Natural killer cell treated with Interleukin-12 subunit alpha and Interleukin-12 subunit beta and Interleukin-15 and Interleukin-18, amount 100 ng/mL, for 72 hours (primary cell): Measurements from ENCODE around the gene RTRAF. TPM values are rescaled to one million over a fixed set of nuclear protein-coding genes. Genes with fewer than 3 reads are reported as not detected.
A peak's percentile ranks its signal among the peaks of the same experiment; 100 is the strongest.

Experiments
- ATAC-seq, 2 donors: fragments of 150-1000 bp; cut with Tn5 transposase in 1 of 2; sonication (Bioruptor Pico), chemical (Tn5 transposase) in 1 of 2; 2 replicates each; pipeline ENCODE4 v1.10.0; 2021
- DNase-seq: peaks from one replicate; pipeline ENCODE4 v3.0.0; 2022; ENCODE audit warnings: low spot score
- H3K27ac Mint-ChIP-seq, 2 donors: 1 replicate in 1 of 2; 2 replicates in 1 of 2; pipeline ENCODE4 v1.8.0; 2022; ENCODE audit warnings: mixed read lengths in 2 of 2, mild to moderate bottlenecking in 1 of 2, moderate library complexity in 1 of 2
- H3K27me3 Mint-ChIP-seq, 2 donors: 1 replicate in 1 of 2; 2 replicates in 1 of 2; pipeline ENCODE4 v1.8.0; 2022; ENCODE audit warnings: mixed read lengths in 2 of 2
- H3K36me3 Mint-ChIP-seq: one replicate; pipeline ENCODE4 v1.8.0; 2022; ENCODE audit warnings: mixed read lengths
- H3K4me1 Mint-ChIP-seq, 2 donors: 1 replicate in 1 of 2; 2 replicates in 1 of 2; pipeline ENCODE4 v1.8.0; 2022; ENCODE audit warnings: low read depth in 2 of 2, mixed read lengths in 2 of 2, mild to moderate bottlenecking in 1 of 2
- H3K4me3 Mint-ChIP-seq: one replicate; pipeline ENCODE4 v1.8.0; 2022; ENCODE audit warnings: mixed read lengths
- H3K9me3 Mint-ChIP-seq: 2 replicates; pipeline ENCODE4 v1.8.0; 2022; ENCODE audit warnings: mixed read lengths
- total RNA-seq, 2 donors: library from RNA; stranded (reverse); gene quantifications; one replicate each; pipeline ENCODE4 v1.2.3, GENCODE V29; 2022

The RTRAF gene
- total RNA-seq, 2 donors from 2014 or later: 146 to 160 TPM

GRCh38 chr14:52039124-52039815 is 49.9 kb downstream of the RTRAF start:
- Mint-ChIP-seq H3K36me3 (peaks cover 12% of the 10 kb centered on the region), H3K27ac (no peak overlapping the region), H3K9me3 (peaks cover 3% of the 10 kb centered on the region), H3K4me3 (no peak overlapping the region), H3K4me1 (peaks cover 10 to 30% of the 10 kb centered on the region in 2 donors), H3K27me3 (peaks cover 0 to 12% of the 10 kb centered on the region in 2 donors)
- DNase-seq (no peak), ATAC-seq (no peak)

- peaks cover 3% of the 10 kb centered on the region for H3K9me3 Mint-ChIP-seq
- peaks cover 10 to 24% of the 10 kb centered on the region in 2 donors for H3K4me1 Mint-ChIP-seq
- H3K4me3 Mint-ChIP-seq: no peak overlapping the region
- ATAC-seq (no peak), DNase-seq (no peak)
- H3K27ac Mint-ChIP-seq: no peak overlapping the region
- H3K27me3 Mint-ChIP-seq: peaks cover 0 to 12% of the 10 kb centered on the region in 2 donors
- H3K36me3 Mint-ChIP-seq: peaks cover 12% of the 10 kb centered on the region
Measured at GRCh38 chr14:52040598-52040997, 51.3 kb downstream of the RTRAF start.

DNA sequence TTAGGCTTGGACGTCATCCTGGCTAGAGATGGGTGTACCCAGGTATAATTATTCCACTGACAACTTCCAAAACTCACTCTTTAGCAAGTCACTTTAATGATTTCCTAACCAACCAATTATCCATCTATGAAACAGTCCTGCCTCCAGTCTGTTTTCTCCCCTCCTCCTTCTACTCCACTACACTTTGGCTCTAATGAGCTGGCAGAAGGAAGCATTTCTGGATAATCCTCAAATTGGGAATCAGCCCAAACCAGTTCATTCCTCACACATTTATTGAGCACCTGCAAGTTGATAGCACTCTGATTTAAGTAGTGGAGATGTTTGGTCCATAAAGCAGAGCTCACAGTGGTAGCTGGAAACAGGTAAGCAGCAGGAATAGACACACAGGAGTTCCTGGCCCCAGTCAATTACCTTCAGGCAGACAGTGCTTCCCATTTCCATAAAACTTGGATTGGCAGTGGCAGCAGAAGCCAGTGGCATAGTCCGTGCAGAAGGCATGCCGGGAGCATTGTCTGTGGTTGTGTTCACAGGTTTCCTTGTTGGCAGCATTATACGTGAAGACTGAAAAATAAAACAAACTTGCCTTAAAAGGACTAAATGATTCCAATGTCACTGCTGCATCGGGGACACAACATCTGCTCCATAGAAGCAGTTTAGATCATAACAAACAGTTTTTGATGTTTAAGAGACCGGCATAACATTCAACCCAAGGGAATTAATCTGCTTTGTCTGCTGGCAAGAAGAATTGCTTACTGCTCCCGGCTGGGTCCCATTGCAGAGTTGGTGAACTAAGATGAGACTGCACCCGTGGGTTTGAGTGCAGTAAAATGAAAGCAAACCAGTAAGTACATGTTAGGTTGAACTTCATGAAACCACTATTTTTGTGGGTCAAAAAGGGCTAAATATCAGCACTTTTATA is 53.3 kb downstream of the RTRAF start:
- H3K9me3 Mint-ChIP-seq: no peaks in the 10 kb centered on the region
- ATAC-seq (no peak), DNase-seq (no peak)
- no peak overlapping the region for H3K27ac Mint-ChIP-seq
- no peaks in the 10 kb centered on the region for H3K36me3 Mint-ChIP-seq
- no peak overlapping the region for H3K4me3 Mint-ChIP-seq
- peaks cover 0 to 10% of the 10 kb centered on the region in 2 donors for H3K27me3 Mint-ChIP-seq
- peaks cover 0 to 15% of the 10 kb centered on the region in 2 donors for H3K4me1 Mint-ChIP-seq

- Mint-ChIP-seq H3K36me3 (no peaks in the 10 kb centered on the region), H3K4me3 (no peak overlapping the region), H3K4me1 (peaks cover 0 to 10% of the 10 kb centered on the region in 2 donors), H3K27me3 (peaks cover 0 to 5% of the 10 kb centered on the region in 2 donors), H3K27ac (peak overlapping the region in 1 of 2 donors; percentile 75), H3K9me3 (no peaks in the 10 kb centered on the region)
- no peak for DNase-seq
- ATAC-seq: peak; percentile 52 to 70
Measured at GRCh38 chr14:52043690-52044089, 54.3 kb downstream of the RTRAF start.

DNA sequence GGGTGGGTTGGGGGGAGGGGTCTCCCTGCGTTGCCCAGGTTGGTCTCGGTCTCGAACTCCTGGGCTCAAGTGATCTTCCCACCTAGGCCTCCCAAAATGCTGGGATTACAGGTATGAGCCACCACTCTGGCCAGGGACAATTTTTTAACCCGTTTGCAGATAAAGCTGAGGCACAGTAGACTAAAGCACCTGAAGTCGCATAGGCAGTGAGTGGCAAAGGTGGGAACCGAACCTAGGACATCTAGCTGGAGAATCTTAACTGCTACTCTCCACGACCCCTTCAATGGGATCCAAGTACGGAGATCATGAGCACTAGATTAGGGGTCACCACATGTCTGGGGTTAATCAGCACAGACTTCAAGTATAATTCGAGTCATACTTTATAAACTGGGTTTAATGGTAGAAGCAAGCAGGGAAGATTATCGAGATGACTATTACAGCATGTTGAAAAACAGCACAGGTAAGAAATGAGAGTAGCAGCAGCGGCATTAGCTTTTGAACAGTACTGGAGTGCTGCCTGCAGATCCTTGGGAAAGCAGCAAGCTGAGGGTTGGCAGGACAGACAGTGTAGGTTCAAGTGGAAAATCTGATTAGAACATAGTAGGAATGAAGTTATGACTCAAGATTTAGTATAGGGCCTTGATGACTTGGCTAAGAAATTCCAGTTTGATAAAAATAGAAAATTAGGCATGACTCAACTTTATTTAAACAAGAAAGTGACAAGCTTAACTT is 55.6 kb downstream of the RTRAF start:
- Mint-ChIP-seq H3K4me3 (no peak overlapping the region), H3K4me1 (peaks cover 0 to 10% of the 10 kb centered on the region in 2 donors)
- ATAC-seq: no peak

DNA sequence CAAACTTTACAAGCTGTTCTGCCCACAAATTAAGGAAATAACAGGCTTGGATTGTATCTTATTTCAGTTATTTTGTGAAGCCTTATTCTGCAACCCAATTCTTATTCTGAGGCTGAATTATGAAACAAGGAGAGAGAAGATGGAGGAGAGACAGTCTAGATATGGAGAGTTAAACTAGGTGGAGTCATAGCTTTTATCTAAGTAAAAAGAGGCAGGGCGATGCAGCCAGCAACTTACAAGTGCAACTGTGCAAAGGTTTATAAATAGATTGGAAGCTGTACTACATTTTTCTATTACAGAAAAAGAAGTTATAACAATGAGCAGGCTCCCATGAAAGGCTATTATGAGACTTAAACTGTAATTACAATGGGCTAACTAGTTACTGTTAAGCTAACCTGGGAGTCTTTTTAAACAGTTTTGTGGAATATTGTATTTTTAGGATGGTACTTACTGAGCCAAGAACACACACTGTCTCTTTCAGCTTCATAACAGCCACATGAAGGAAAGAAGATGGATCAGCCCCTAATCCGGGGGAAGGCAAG is 57.1 kb downstream of the RTRAF start:
- peaks cover 0 to 10% of the 10 kb centered on the region in 2 donors for H3K4me1 Mint-ChIP-seq
- no peaks in the 10 kb centered on the region for H3K9me3 Mint-ChIP-seq
- DNase-seq (no peak), ATAC-seq (no peak)
- peaks cover 0 to 3% of the 10 kb centered on the region in 2 donors for H3K27me3 Mint-ChIP-seq
- no peak overlapping the region for H3K4me3 Mint-ChIP-seq
- no peaks in the 10 kb centered on the region for H3K36me3 Mint-ChIP-seq
- no peak overlapping the region for H3K27ac Mint-ChIP-seq

More for the DNA sequence above, 55.6 kb downstream of the RTRAF start:
- DNase-seq: no peak
- H3K9me3 Mint-ChIP-seq: no peaks in the 10 kb centered on the region
- H3K27ac Mint-ChIP-seq: no peak overlapping the region
- peaks cover 0 to 3% of the 10 kb centered on the region in 2 donors for H3K27me3 Mint-ChIP-seq
- no peaks in the 10 kb centered on the region for H3K36me3 Mint-ChIP-seq

GRCh38 chr14:52048116-52048515 is 58.8 kb downstream of the RTRAF start:
- DNase-seq: no peak
- peaks cover 0 to 8% of the 10 kb centered on the region in 2 donors for H3K4me1 Mint-ChIP-seq
- ATAC-seq: no peak
- H3K36me3 Mint-ChIP-seq: no peaks in the 10 kb centered on the region
- peaks cover 0 to 3% of the 10 kb centered on the region in 2 donors for H3K27me3 Mint-ChIP-seq
- no peaks in the 10 kb centered on the region for H3K9me3 Mint-ChIP-seq
- H3K27ac Mint-ChIP-seq: no peak overlapping the region
- H3K4me3 Mint-ChIP-seq: no peak overlapping the region

- no peak for ATAC-seq
- DNase-seq: no peak
- Mint-ChIP-seq H3K27me3 (peaks cover 0 to 2% of the 10 kb centered on the region in 2 donors), H3K9me3 (no peaks in the 10 kb centered on the region), H3K36me3 (no peaks in the 10 kb centered on the region), H3K4me3 (no peak overlapping the region), H3K27ac (no peak overlapping the region), H3K4me1 (peaks cover 0 to 2% of the 10 kb centered on the region in 2 donors)
Measured at GRCh38 chr14:52048641-52049204, 59.4 kb downstream of the RTRAF start.

- ATAC-seq (no peak), DNase-seq (no peak)
- Mint-ChIP-seq H3K27ac (no peak overlapping the region), H3K27me3 (no peaks in the 10 kb centered on the region), H3K9me3 (no peaks in the 10 kb centered on the region), H3K36me3 (no peaks in the 10 kb centered on the region), H3K4me3 (no peak overlapping the region), H3K4me1 (no peaks in the 10 kb centered on the region)
Measured at GRCh38 chr14:52049271-52049670, 59.9 kb downstream of the RTRAF start.

- Mint-ChIP-seq H3K9me3 (no peaks in the 10 kb centered on the region), H3K27ac (no peak overlapping the region), H3K27me3 (peaks cover 3% of the 10 kb centered on the region in 2 donors), H3K36me3 (no peaks in the 10 kb centered on the region), H3K4me3 (no peak overlapping the region), H3K4me1 (no peaks in the 10 kb centered on the region)
- ATAC-seq: no peak
- no peak for DNase-seq
Measured at GRCh38 chr14:52049721-52050588, 60.6 kb downstream of the RTRAF start.

DNA sequence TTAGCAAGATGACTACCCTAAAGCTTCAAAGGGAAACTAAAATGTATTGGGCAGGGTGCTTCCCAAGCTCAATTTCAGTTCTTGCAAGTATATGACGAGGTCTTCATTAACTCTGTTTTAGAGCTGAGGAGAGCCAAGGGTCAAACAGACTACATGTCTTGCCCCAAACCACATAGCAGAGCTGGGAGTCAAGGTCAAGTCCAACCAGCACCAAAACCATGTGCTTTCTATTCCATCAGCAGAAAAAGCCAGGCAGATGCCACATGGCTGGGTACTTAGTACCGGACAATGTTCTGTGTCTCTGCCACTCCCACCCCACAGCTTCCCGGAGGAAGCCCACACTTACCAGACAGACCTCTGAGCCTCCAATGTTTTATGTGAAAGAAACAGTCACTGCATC is 61.9 kb downstream of the RTRAF start:
- Mint-ChIP-seq H3K27me3 (peaks cover 4 to 6% of the 10 kb centered on the region in 2 donors), H3K27ac (no peak overlapping the region), H3K4me1 (no peaks in the 10 kb centered on the region), H3K9me3 (no peaks in the 10 kb centered on the region), H3K36me3 (no peaks in the 10 kb centered on the region), H3K4me3 (no peak overlapping the region)
- ATAC-seq: no peak
- no peak for DNase-seq

DNA sequence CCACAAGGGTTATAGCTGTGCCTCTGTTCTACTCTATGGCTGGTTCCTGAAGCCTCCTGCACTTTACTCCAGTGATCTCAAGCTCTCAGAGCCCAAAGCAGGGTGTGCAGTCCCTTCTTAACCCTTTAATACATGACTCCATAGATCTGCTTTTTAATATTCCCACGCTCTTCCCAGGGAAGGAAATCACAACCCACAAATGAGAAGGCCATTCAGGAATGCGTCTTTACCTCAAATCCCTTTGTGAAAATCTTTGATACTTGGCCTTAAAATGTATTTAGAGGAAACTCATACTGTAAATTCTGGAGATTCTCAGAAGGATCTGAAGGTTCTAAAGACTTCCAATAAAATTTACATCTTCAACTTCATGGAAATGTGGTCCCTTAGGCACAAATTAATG is 62.5 kb downstream of the RTRAF start:
- H3K36me3 Mint-ChIP-seq: no peaks in the 10 kb centered on the region
- H3K9me3 Mint-ChIP-seq: no peaks in the 10 kb centered on the region
- no peaks in the 10 kb centered on the region for H3K4me1 Mint-ChIP-seq
- H3K27ac Mint-ChIP-seq: no peak overlapping the region
- H3K4me3 Mint-ChIP-seq: no peak overlapping the region
- ATAC-seq (no peak), DNase-seq (no peak)
- H3K27me3 Mint-ChIP-seq: peaks cover 4 to 6% of the 10 kb centered on the region in 2 donors
